Stimulated activated CD8-positive, alpha-beta memory T cell treated with anti-CD3 and anti-CD28 coated beads, Interleukin-15, amount 100 ng/mL, for 1 hour (primary cell): ENCODE data around the gene UBE4B.
"Not testable (repeated sequence)": the region's sequence is repeated elsewhere in the genome, so short reads cannot be mapped to it uniquely, and the experiment has no call there.

ENCODE experiments used
- DNase-seq: peaks from one replicate; pipeline ENCODE4 v3.0.0-alpha.2; 2020; ENCODE audit warnings: low read depth

The UBE4B gene

GRCh38 chr1:10210841-10211804, 178.4 kb downstream of the UBE4B start:
- no peak for DNase-seq

GRCh38 chr1:10211805-10212410, 179.2 kb downstream of the UBE4B start:
- no peak for DNase-seq

- DNase-seq: no peak
These were observed 179.7 kb downstream of the UBE4B start for GRCh38 chr1:10212476-10212875.

GRCh38 chr1:10213186-10213705, 180.5 kb downstream of the UBE4B start:
- no peak for DNase-seq

- no peak for DNase-seq
These were observed 183.5 kb downstream of the UBE4B start for GRCh38 chr1:10216090-10216749.

- DNase-seq: no peak
These were observed 185.1 kb downstream of the UBE4B start for GRCh38 chr1:10217748-10218441.

- DNase-seq: no peak
These were observed 187.4 kb downstream of the UBE4B start for GRCh38 chr1:10220200-10220599.

GRCh38 chr1:10220657-10221056, 187.9 kb downstream of the UBE4B start:
- not testable (repeated sequence) for DNase-seq

GRCh38 chr1:10225573-10225972, 192.8 kb downstream of the UBE4B start:
- DNase-seq: no peak

- no peak for DNase-seq
These were observed 195.8 kb downstream of the UBE4B start for GRCh38 chr1:10228528-10228927.

GRCh38 chr1:10229903-10230302, 197.1 kb downstream of the UBE4B start:
- no peak for DNase-seq
